ENCODE results near the gene CATSPER3. TPM values are rescaled to one million over a fixed set of nuclear protein-coding genes. Genes with fewer than 3 reads are reported as not detected.

Gene CATSPER3
- total and polyA plus RNA-seq, 2 of the 13 experiments (the other 11 are each of a cell fraction or from before 2014, with no cell fraction given): 0.33 to 0.37 TPM

- H3K79me2 ChIP-seq (ENCODE audit: insufficient read depth, low read length): no peaks in the 10 kb centered on the region
- H3K4me3 ChIP-seq (replicated peaks in 1 of 3; ENCODE audit: insufficient read depth in 1 of 3, low read depth in 2 of 3, low read length in 3 of 3): no peak overlapping the region
- intact Hi-C loops (cut with micrococcal nuclease; ENCODE audit: unreplicated experiment): no loop called here
- ChIA-PET CTCF (ENCODE audit: low intra/inter-chr PET ratio, low total read pairs) (no interaction called here), POLR2A (no interaction called here)
- no peaks in the 10 kb centered on the region for H3K36me3 ChIP-seq (replicated peaks in 1 of 2; ENCODE audit: control insufficient read depth in 1 of 2, insufficient read depth in 2 of 2, low read length in 2 of 2)
- H3K9ac ChIP-seq (ENCODE audit: insufficient read depth, low read depth, low read length): no peak overlapping the region
- 79% methylated on average over 5 of the region's 5 CpGs for WGBS (ENCODE audit: low lambda C conversion rate)
- DNase-seq (ENCODE audit: low spot score) (no peak), FAIRE-seq (no peak), ATAC-seq (no peak)
- no peaks in the 10 kb centered on the region for H3K4me1 ChIP-seq (ENCODE audit: insufficient read depth, low read length)
- in situ Hi-C loops (cut with HindIII; ENCODE audit: extremely low pct_ligation_motif_present, low pct_unique_long_range_greater_than_20kb): no loop called here
- H4K20me1 ChIP-seq (ENCODE audit: insufficient read depth, low read length): no peaks in the 10 kb centered on the region
- TF ChIP-seq RFX5 (IDR thresholded peaks at IDR 0.05; ENCODE audit: low read depth, low read length) (peak; percentile 76), SIN3B (IDR thresholded peaks at IDR 0.05; ENCODE audit: low read length) (no peak)
- no TSS peak for BruUV-seq (replicated peaks)
- no peak overlapping the region for H2AFZ ChIP-seq (ENCODE audit: low read length)
- H3K4me2 ChIP-seq (ENCODE audit: low read depth, low read length): no peak overlapping the region
- no peaks in the 10 kb centered on the region for H3K9me3 ChIP-seq (ENCODE audit: low read length)
- H3K27me3 ChIP-seq (ENCODE audit: control insufficient read depth in 1 of 2, insufficient read depth in 2 of 2, low read length in 2 of 2): no peaks in the 10 kb centered on the region
- H3K27ac ChIP-seq (ENCODE audit: extremely low read length, insufficient read depth, low read length): no peak overlapping the region
Observed at GRCh38 chr5:134992148-134992547, 24.4 kb downstream of the CATSPER3 start.

DNA sequence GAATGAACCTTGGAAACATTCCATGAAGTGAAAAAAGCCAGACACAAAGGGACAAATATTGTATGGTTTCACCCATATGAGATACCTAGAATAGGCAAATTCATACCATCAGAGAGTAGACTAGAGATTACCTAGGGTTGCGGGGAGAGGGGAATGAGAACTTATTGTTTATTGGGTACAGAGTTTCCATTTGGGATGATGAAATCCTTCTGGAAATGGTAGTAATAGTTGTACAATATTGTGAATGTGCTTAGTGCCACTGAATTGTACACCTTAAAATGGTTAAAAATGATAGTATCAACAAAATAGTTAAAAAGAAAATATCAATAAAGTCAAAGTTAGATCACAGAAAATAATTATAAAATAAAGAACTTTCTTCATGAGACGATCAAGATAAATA lies 25.5 kb downstream of the CATSPER3 start:
- H3K36me3 ChIP-seq (replicated peaks in 1 of 2; ENCODE audit: control insufficient read depth in 1 of 2, insufficient read depth in 2 of 2, low read length in 2 of 2): no peaks in the 10 kb centered on the region
- DNase-seq (ENCODE audit: low spot score) (no peak), FAIRE-seq (no peak), ATAC-seq (no peak)
- H3K9me3 ChIP-seq (ENCODE audit: low read length): no peaks in the 10 kb centered on the region
- BruUV-seq (replicated peaks): no TSS peak
- no peak overlapping the region for H3K27ac ChIP-seq (ENCODE audit: extremely low read length, insufficient read depth, low read length)
- no peaks in the 10 kb centered on the region for H3K79me2 ChIP-seq (ENCODE audit: insufficient read depth, low read length)
- CTCF ChIA-PET (ENCODE audit: low intra/inter-chr PET ratio, low total read pairs): no interaction called here
- no peak overlapping the region for H2AFZ ChIP-seq (ENCODE audit: low read length)
- POLR2A ChIA-PET: no interaction called here
- H3K4me1 ChIP-seq (ENCODE audit: insufficient read depth, low read length): no peaks in the 10 kb centered on the region
- in situ Hi-C loops (cut with HindIII; ENCODE audit: extremely low pct_ligation_motif_present, low pct_unique_long_range_greater_than_20kb) (no loop called here), intact Hi-C loops (cut with micrococcal nuclease; ENCODE audit: unreplicated experiment) (no loop called here)
- WGBS (ENCODE audit: low lambda C conversion rate): 89% methylated on average over 2 of the region's 2 CpGs
- H4K20me1 ChIP-seq (ENCODE audit: insufficient read depth, low read length): no peaks in the 10 kb centered on the region
- H3K9ac ChIP-seq (ENCODE audit: insufficient read depth, low read depth, low read length): no peak overlapping the region
- no peak overlapping the region for H3K4me2 ChIP-seq (ENCODE audit: low read depth, low read length)
- TF ChIP-seq ZNF446 (CRISPR knock-in tag; IDR thresholded peaks at IDR 0.05) (no peak), NAIF1 (CRISPR knock-in tag; IDR thresholded peaks at IDR 0.05; ENCODE audit: borderline replicate concordance) (no peak), NRL (CRISPR knock-in tag; IDR thresholded peaks at IDR 0.05; ENCODE audit: borderline replicate concordance) (no peak)
- no peak overlapping the region for H3K4me3 ChIP-seq (replicated peaks in 1 of 3; ENCODE audit: insufficient read depth in 1 of 3, low read depth in 2 of 3, low read length in 3 of 3)
- H3K27me3 ChIP-seq (ENCODE audit: control insufficient read depth in 1 of 2, insufficient read depth in 2 of 2, low read length in 2 of 2): no peaks in the 10 kb centered on the region
